Measurements from ENCODE around the gene HSF2. TPM values are rescaled to one million over a fixed set of nuclear protein-coding genes. Genes with fewer than 3 reads are reported as not detected.
A peak's percentile ranks its signal among the peaks of the same experiment; 100 is the strongest.

The HSF2 gene, protein sequence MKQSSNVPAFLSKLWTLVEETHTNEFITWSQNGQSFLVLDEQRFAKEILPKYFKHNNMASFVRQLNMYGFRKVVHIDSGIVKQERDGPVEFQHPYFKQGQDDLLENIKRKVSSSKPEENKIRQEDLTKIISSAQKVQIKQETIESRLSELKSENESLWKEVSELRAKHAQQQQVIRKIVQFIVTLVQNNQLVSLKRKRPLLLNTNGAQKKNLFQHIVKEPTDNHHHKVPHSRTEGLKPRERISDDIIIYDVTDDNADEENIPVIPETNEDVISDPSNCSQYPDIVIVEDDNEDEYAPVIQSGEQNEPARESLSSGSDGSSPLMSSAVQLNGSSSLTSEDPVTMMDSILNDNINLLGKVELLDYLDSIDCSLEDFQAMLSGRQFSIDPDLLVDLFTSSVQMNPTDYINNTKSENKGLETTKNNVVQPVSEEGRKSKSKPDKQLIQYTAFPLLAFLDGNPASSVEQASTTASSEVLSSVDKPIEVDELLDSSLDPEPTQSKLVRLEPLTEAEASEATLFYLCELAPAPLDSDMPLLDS
- 10.6 to 12.1 TPM (median 11.8 TPM) in 3 replicates for total RNA-seq (2021)
- percentile 88 among the genes with signal in this experiment for Bru-seq, nascent RNA
- long read RNA-seq, experiment 1, transcript HSF2-202 (12 exons, 2,643 nt), result major isoform, 39 of 61 reads
- long read RNA-seq, experiment 1, transcript HSF2-201 (13 exons, 2,549 nt), result minor isoform, 16 of 61 reads
- long read RNA-seq, experiment 1, partial matches to known transcripts, result 1 of 61 reads
- long read RNA-seq, experiment 1, other reads (novel, unspliced or antisense), result 5 of 61 reads
- long read RNA-seq, experiment 2, transcript HSF2-202 (12 exons, 2,643 nt), result major isoform, 11 of 23 reads
- long read RNA-seq, experiment 2, transcript HSF2-201 (13 exons, 2,549 nt), result minor isoform, 5 of 23 reads
- long read RNA-seq, experiment 2, partial matches to known transcripts, result 4 of 23 reads
- long read RNA-seq, experiment 2, other reads (novel, unspliced or antisense), result 2 of 23 reads
- long read RNA-seq, experiment 3, transcript HSF2-202 (12 exons, 2,643 nt), result major isoform, 20 of 34 reads
- long read RNA-seq, experiment 3, transcript HSF2-201 (13 exons, 2,549 nt), result minor isoform, 10 of 34 reads
- long read RNA-seq, experiment 3, partial matches to known transcripts, result 2 of 34 reads
- long read RNA-seq, experiment 3, other reads (novel, unspliced or antisense), result 2 of 34 reads

DNA sequence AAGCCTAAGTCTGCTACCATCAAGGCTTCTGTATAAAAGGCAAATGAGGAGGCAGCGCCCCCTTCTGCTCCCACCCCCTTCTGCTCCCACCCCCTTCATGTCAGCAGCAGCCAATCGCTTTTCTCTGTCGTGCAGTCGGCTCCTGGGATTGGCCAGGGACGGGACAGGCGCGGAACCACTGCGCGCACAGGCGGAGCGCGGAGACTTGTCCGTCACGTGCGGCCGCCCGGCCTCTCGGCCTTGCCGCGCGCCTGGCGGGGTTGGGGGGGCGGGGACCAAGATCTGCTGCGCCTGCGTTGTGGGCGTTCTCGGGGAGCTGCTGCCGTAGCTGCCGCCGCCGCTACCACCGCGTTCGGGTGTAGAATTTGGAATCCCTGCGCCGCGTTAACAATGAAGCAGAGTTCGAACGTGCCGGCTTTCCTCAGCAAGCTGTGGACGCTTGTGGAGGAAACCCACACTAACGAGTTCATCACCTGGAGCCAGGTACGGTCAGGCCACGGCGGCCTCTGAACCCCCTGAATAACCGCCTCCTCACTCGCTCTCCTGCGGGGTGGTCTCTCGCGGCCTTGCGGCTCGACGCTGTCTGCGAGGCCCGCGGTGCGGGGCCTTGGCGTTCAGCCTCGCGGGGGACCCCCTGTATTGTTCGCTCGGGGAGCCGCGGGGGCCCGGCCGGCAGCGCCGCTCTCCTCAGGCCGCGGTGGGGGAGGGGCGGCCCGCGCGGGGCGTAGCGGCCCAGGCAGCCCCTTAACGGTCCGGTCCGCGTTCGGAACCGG lies at the start of gene HSF2:
Gene HSF2 (plus strand): TSS at position 305 of the 773 bp plus-strand sequence. CDS start 86 bp downstream, at position 391.
- POLR2A ChIA-PET, result interaction anchor here (1.0 to 1.1 kb wide), 3 partner anchors 72 to 212 kb away, joined by 3 to 4 read pairs (median 3); partner anchors contain the start of gene SERINC1
- H3K27me3 Mint-ChIP-seq (ENCODE audit: low read depth), result peaks cover 55% of the 10 kb centered on the region
- peak; percentile 95 for DNase-seq (ENCODE audit: low spot score)
- no peaks in the 10 kb centered on the region for H3K36me3 Mint-ChIP-seq
- peak within 1 kb of the TSS; percentile 78; the same call in 1 of the 2 replicates for H3K27ac Mint-ChIP-seq
- CTCF ChIA-PET, result interaction anchor here (0.6 to 1.5 kb wide), 6 partner anchors 18 to 615 kb away, joined by 3 to 5 read pairs (median 3); no protein-coding TSS in a partner anchor
- H3K4me3 Mint-ChIP-seq, result peak within 1 kb of the TSS; percentile 91
- H3K9me3 Mint-ChIP-seq, result no peaks in the 10 kb centered on the region
- peaks cover 9% of the 10 kb centered on the region for H3K4me1 Mint-ChIP-seq
- ATAC-seq, result peak; percentile 100
- TF ChIP-seq ZNF317 (CRISPR knock-in tag; IDR thresholded peaks at IDR 0.05; ENCODE audit: borderline replicate concordance, low read depth), result no peak
- TF ChIP-seq, protein P1, sequence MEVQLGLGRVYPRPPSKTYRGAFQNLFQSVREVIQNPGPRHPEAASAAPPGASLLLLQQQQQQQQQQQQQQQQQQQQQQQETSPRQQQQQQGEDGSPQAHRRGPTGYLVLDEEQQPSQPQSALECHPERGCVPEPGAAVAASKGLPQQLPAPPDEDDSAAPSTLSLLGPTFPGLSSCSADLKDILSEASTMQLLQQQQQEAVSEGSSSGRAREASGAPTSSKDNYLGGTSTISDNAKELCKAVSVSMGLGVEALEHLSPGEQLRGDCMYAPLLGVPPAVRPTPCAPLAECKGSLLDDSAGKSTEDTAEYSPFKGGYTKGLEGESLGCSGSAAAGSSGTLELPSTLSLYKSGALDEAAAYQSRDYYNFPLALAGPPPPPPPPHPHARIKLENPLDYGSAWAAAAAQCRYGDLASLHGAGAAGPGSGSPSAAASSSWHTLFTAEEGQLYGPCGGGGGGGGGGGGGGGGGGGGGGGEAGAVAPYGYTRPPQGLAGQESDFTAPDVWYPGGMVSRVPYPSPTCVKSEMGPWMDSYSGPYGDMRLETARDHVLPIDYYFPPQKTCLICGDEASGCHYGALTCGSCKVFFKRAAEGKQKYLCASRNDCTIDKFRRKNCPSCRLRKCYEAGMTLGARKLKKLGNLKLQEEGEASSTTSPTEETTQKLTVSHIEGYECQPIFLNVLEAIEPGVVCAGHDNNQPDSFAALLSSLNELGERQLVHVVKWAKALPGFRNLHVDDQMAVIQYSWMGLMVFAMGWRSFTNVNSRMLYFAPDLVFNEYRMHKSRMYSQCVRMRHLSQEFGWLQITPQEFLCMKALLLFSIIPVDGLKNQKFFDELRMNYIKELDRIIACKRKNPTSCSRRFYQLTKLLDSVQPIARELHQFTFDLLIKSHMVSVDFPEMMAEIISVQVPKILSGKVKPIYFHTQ (CRISPR knock-in tag; IDR thresholded peaks at IDR 0.05), result no peak
- TF ChIP-seq FOXJ3 (CRISPR knock-in tag; IDR thresholded peaks at IDR 0.05; ENCODE audit: borderline replicate concordance), result no peak
- 0 out of 2 replicates have a peak, but pooled peaks have one; percentile 39 for TF ChIP-seq ESRRA (CRISPR knock-in tag; IDR thresholded peaks at IDR 0.05; ENCODE audit: borderline replicate concordance)
- TF ChIP-seq, protein P2, sequence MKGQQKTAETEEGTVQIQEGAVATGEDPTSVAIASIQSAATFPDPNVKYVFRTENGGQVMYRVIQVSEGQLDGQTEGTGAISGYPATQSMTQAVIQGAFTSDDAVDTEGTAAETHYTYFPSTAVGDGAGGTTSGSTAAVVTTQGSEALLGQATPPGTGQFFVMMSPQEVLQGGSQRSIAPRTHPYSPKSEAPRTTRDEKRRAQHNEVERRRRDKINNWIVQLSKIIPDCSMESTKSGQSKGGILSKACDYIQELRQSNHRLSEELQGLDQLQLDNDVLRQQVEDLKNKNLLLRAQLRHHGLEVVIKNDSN (CRISPR knock-in tag; IDR thresholded peaks at IDR 0.05), result peak; percentile 92
- TF ChIP-seq, protein P3, sequence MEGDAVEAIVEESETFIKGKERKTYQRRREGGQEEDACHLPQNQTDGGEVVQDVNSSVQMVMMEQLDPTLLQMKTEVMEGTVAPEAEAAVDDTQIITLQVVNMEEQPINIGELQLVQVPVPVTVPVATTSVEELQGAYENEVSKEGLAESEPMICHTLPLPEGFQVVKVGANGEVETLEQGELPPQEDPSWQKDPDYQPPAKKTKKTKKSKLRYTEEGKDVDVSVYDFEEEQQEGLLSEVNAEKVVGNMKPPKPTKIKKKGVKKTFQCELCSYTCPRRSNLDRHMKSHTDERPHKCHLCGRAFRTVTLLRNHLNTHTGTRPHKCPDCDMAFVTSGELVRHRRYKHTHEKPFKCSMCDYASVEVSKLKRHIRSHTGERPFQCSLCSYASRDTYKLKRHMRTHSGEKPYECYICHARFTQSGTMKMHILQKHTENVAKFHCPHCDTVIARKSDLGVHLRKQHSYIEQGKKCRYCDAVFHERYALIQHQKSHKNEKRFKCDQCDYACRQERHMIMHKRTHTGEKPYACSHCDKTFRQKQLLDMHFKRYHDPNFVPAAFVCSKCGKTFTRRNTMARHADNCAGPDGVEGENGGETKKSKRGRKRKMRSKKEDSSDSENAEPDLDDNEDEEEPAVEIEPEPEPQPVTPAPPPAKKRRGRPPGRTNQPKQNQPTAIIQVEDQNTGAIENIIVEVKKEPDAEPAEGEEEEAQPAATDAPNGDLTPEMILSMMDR (IDR thresholded peaks at IDR 0.05), result peak; percentile 28; the same call in 1 of the 2 replicates
- TF ChIP-seq, protein P4, sequence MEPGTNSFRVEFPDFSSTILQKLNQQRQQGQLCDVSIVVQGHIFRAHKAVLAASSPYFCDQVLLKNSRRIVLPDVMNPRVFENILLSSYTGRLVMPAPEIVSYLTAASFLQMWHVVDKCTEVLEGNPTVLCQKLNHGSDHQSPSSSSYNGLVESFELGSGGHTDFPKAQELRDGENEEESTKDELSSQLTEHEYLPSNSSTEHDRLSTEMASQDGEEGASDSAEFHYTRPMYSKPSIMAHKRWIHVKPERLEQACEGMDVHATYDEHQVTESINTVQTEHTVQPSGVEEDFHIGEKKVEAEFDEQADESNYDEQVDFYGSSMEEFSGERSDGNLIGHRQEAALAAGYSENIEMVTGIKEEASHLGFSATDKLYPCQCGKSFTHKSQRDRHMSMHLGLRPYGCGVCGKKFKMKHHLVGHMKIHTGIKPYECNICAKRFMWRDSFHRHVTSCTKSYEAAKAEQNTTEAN (CRISPR knock-in tag; IDR thresholded peaks at IDR 0.05), result 0 out of 2 replicates have a peak, but pooled peaks have one; percentile 51
- 0 out of 2 replicates have a peak, but pooled peaks have one; percentile 48 for TF ChIP-seq FOXK1 (CRISPR knock-in tag; IDR thresholded peaks at IDR 0.05)
- TF ChIP-seq NFYB (CRISPR knock-in tag; conservative IDR thresholded peaks at IDR 0.05; ENCODE audit: low read depth), result peak; percentile 83
- TF ChIP-seq, protein P5, sequence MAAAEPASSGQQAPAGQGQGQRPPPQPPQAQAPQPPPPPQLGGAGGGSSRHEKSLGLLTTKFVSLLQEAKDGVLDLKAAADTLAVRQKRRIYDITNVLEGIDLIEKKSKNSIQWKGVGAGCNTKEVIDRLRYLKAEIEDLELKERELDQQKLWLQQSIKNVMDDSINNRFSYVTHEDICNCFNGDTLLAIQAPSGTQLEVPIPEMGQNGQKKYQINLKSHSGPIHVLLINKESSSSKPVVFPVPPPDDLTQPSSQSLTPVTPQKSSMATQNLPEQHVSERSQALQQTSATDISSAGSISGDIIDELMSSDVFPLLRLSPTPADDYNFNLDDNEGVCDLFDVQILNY (CRISPR knock-in tag; IDR thresholded peaks at IDR 0.05), result peak; percentile 76; the same call in 1 of the 2 replicates
- TF ChIP-seq ELF4 (CRISPR knock-in tag; IDR thresholded peaks at IDR 0.05; ENCODE audit: low read depth), result 0 out of 2 replicates have a peak, but pooled peaks have one; percentile 16
- TF ChIP-seq, protein P6, sequence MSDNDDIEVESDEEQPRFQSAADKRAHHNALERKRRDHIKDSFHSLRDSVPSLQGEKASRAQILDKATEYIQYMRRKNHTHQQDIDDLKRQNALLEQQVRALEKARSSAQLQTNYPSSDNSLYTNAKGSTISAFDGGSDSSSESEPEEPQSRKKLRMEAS (CRISPR knock-in tag; IDR thresholded peaks at IDR 0.05), result peak; percentile 78; the same call in 1 of the 2 replicates
- TF ChIP-seq, protein P7, sequence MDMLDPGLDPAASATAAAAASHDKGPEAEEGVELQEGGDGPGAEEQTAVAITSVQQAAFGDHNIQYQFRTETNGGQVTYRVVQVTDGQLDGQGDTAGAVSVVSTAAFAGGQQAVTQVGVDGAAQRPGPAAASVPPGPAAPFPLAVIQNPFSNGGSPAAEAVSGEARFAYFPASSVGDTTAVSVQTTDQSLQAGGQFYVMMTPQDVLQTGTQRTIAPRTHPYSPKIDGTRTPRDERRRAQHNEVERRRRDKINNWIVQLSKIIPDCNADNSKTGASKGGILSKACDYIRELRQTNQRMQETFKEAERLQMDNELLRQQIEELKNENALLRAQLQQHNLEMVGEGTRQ (CRISPR knock-in tag; IDR thresholded peaks at IDR 0.05), result peak; percentile 91
- peak; percentile 47 for TF ChIP-seq SP1 (CRISPR knock-in tag; conservative IDR thresholded peaks at IDR 0.05)
- TF ChIP-seq, protein P8, sequence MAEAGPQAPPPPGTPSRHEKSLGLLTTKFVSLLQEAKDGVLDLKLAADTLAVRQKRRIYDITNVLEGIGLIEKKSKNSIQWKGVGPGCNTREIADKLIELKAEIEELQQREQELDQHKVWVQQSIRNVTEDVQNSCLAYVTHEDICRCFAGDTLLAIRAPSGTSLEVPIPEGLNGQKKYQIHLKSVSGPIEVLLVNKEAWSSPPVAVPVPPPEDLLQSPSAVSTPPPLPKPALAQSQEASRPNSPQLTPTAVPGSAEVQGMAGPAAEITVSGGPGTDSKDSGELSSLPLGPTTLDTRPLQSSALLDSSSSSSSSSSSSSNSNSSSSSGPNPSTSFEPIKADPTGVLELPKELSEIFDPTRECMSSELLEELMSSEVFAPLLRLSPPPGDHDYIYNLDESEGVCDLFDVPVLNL (CRISPR knock-in tag; IDR thresholded peaks at IDR 0.05; ENCODE audit: borderline replicate concordance, low read depth), result peak; percentile 61; the same call in 1 of the 2 replicates
- TF ChIP-seq ETV6 (CRISPR knock-in tag; IDR thresholded peaks at IDR 0.05), result peak; percentile 62; the same call in 1 of the 2 replicates
- peak; percentile 67; the same call in 1 of the 2 replicates for TF ChIP-seq FOXP1 (CRISPR knock-in tag; IDR thresholded peaks at IDR 0.05; ENCODE audit: borderline replicate concordance)
- TF ChIP-seq, protein P9, sequence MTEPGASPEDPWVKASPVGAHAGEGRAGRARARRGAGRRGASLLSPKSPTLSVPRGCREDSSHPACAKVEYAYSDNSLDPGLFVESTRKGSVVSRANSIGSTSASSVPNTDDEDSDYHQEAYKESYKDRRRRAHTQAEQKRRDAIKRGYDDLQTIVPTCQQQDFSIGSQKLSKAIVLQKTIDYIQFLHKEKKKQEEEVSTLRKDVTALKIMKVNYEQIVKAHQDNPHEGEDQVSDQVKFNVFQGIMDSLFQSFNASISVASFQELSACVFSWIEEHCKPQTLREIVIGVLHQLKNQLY (CRISPR knock-in tag; IDR thresholded peaks at IDR 0.05), result no peak
